WTC11 (cell line): ENCODE measurements around the gene MEN1. TPM values are rescaled to one million over a fixed set of nuclear protein-coding genes. Genes with fewer than 3 reads are reported as not detected.

Experiments
- ATAC-seq: fragments of 200-7000 bp; cut with Tn5 transposase; 2 replicates; pipeline ENCODE4 v1.10.0; 2021; ENCODE audit warnings: mild to moderate bottlenecking, moderate library complexity
- CTCF ChIA-PET: fragments of 300-600 bp; sonication (Branson Sonifier 250); formaldehyde crosslinking; loops from one replicate; lab custom pipeline; 2021; ENCODE audit warnings: antibody characterized with exemption; lab: Charles Lee
- POLR2A ChIA-PET: fragments of 350-600 bp; sonication (Branson Sonifier 250); formaldehyde crosslinking; loops from one replicate; lab custom pipeline; 2021; ENCODE audit warnings: antibody characterized with exemption; lab: Charles Lee
- DNase-seq: peaks from one replicate; pipeline ENCODE4 v3.0.0; 2021; ENCODE audit warnings: low spot score
- H3K27ac Mint-ChIP-seq: 2 replicates; pipeline ENCODE4 v1.8.0; 2021; ENCODE audit warnings: mixed read lengths
- H3K27me3 Mint-ChIP-seq: 2 replicates; pipeline ENCODE4 v1.8.0; 2021; ENCODE audit warnings: low read depth, mild to moderate bottlenecking, moderate library complexity, mixed read lengths
- H3K36me3 Mint-ChIP-seq: 2 replicates; pipeline ENCODE4 v1.8.0; 2021; ENCODE audit warnings: mixed read lengths
- H3K4me1 Mint-ChIP-seq: 2 replicates; pipeline ENCODE4 v1.8.0; 2022; ENCODE audit warnings: mixed read lengths
- H3K4me3 Mint-ChIP-seq: 2 replicates; pipeline ENCODE4 v1.8.0; 2021; ENCODE audit warnings: mild to moderate bottlenecking, moderate library complexity, mixed read lengths
- H3K9me3 Mint-ChIP-seq: 2 replicates; pipeline ENCODE4 v1.8.0; 2021; ENCODE audit warnings: mixed read lengths
- ELF4 ChIP-seq: sonication (generic); formaldehyde crosslinking; IDR thresholded peaks from 2 replicates; pipeline ENCODE4 v1.8.1; 2022; ENCODE audit warnings: low read depth, mild to moderate bottlenecking, moderate library complexity, missing genetic modification reagents
- EMX1 ChIP-seq: fragments of 250-450 bp; sonication (Bioruptor Pico); IDR thresholded peaks from 2 replicates; pipeline ENCODE4 v1.8.0; 2021; ENCODE audit warnings: mild to moderate bottlenecking
- ESRRA ChIP-seq: sonication (generic); formaldehyde crosslinking; IDR thresholded peaks from 2 replicates; pipeline ENCODE4 v1.8.1; 2022; ENCODE audit warnings: mild to moderate bottlenecking, missing genetic modification reagents, borderline replicate concordance
- ETV6 ChIP-seq: sonication (generic); formaldehyde crosslinking; IDR thresholded peaks from 2 replicates; pipeline ENCODE4 v1.8.1; 2022; ENCODE audit warnings: mild to moderate bottlenecking, missing genetic modification reagents
- FOXJ3 ChIP-seq: sonication (generic); formaldehyde crosslinking; IDR thresholded peaks from 2 replicates; pipeline ENCODE4 v1.9.0; 2021; ENCODE audit warnings: missing genetic modification reagents, mild to moderate bottlenecking, borderline replicate concordance
- FOXP1 ChIP-seq: sonication (generic); formaldehyde crosslinking; IDR thresholded peaks from 2 replicates; pipeline ENCODE4 v1.8.0; 2022; ENCODE audit warnings: missing genetic modification reagents, mild to moderate bottlenecking, moderate library complexity, borderline replicate concordance
- GRHL2 ChIP-seq: fragments of 250-450 bp; sonication (Bioruptor Pico); IDR thresholded peaks from 2 replicates; pipeline ENCODE4 v1.8.0; 2022; ENCODE audit warnings: mild to moderate bottlenecking, moderate library complexity; ENCODE audit not compliant: insufficient replicate concordance, severe bottlenecking
- HMGA2 ChIP-seq: fragments of 250-450 bp; sonication (Bioruptor Pico); IDR thresholded peaks from 2 replicates; pipeline ENCODE4 v1.4.0; 2021; ENCODE audit warnings: mild to moderate bottlenecking, moderate library complexity
- NFATC4 ChIP-seq: fragments of 250-450 bp; sonication (Bioruptor Pico); IDR thresholded peaks from 2 replicates; pipeline ENCODE4 v1.9.0; 2021; ENCODE audit warnings: mild to moderate bottlenecking
- NFE2L1 ChIP-seq: sonication (generic); formaldehyde crosslinking; IDR thresholded peaks from 2 replicates; pipeline ENCODE4 v1.8.1; 2023; ENCODE audit warnings: missing genetic modification reagents
- NFYB ChIP-seq: sonication (generic); formaldehyde crosslinking; conservative IDR thresholded peaks from 2 replicates; pipeline ENCODE4 v1.8.0; 2022; ENCODE audit warnings: low read depth, missing genetic modification reagents
- OVOL2 ChIP-seq: fragments of 250-450 bp; sonication (Bioruptor Pico); IDR thresholded peaks from 2 replicates; pipeline ENCODE4 v1.9.0; 2021; ENCODE audit warnings: mild to moderate bottlenecking, borderline replicate concordance
- PREB ChIP-seq: sonication (generic); formaldehyde crosslinking; IDR thresholded peaks from 2 replicates; pipeline ENCODE4 v1.8.1; 2022; ENCODE audit warnings: mild to moderate bottlenecking, missing genetic modification reagents, moderate library complexity, borderline replicate concordance
- SOX15 ChIP-seq: fragments of 250-450 bp; sonication (Bioruptor Pico); IDR thresholded peaks from 2 replicates; pipeline ENCODE4 v1.9.0; 2021; ENCODE audit warnings: mild to moderate bottlenecking
- TEAD1 ChIP-seq: sonication (generic); formaldehyde crosslinking; IDR thresholded peaks from 2 replicates; pipeline ENCODE4 v1.8.0; 2022; ENCODE audit warnings: mild to moderate bottlenecking, missing genetic modification reagents
- TP53 ChIP-seq: sonication (generic); formaldehyde crosslinking; IDR thresholded peaks from 2 replicates; pipeline ENCODE4 v1.8.1; 2023; ENCODE audit warnings: mild to moderate bottlenecking, missing genetic modification reagents
- USF2 ChIP-seq: sonication (generic); formaldehyde crosslinking; IDR thresholded peaks from 2 replicates; pipeline ENCODE4 v1.8.1; 2023; ENCODE audit warnings: mild to moderate bottlenecking, missing genetic modification reagents, moderate library complexity
- ZNF232 ChIP-seq: sonication (generic); formaldehyde crosslinking; IDR thresholded peaks from 2 replicates; pipeline ENCODE4 v1.8.0; 2022; ENCODE audit warnings: mild to moderate bottlenecking, missing genetic modification reagents
- total RNA-seq: library from RNA; stranded (reverse); gene quantifications from 3 replicates; pipeline ENCODE4 v1.2.3, GENCODE V29; 2021
- TF ChIP-seq, protein P1 (sequence below): sonication (generic); formaldehyde crosslinking; IDR thresholded peaks from 2 replicates; pipeline ENCODE4 v1.8.1; 2023; ENCODE audit warnings: mild to moderate bottlenecking, missing genetic modification reagents, moderate library complexity
- TF ChIP-seq, protein P2 (sequence below): sonication (generic); formaldehyde crosslinking; IDR thresholded peaks from 2 replicates; pipeline ENCODE4 v1.8.0; 2022; ENCODE audit warnings: mild to moderate bottlenecking, missing genetic modification reagents
- TF ChIP-seq, protein P3 (sequence below): fragments of 250-450 bp; sonication (Bioruptor Pico); IDR thresholded peaks from 2 replicates; pipeline ENCODE4 v1.9.0; 2021; ENCODE audit warnings: moderate library complexity, mild to moderate bottlenecking, inconsistent platforms, borderline replicate concordance
- TF ChIP-seq, protein P4 (sequence below): sonication (generic); formaldehyde crosslinking; IDR thresholded peaks from 2 replicates; pipeline ENCODE4 v1.8.0; 2022; ENCODE audit warnings: mild to moderate bottlenecking, missing genetic modification reagents
- TF ChIP-seq, protein P5 (sequence below): sonication (generic); formaldehyde crosslinking; IDR thresholded peaks from 2 replicates; pipeline ENCODE4 v1.8.1; 2022; ENCODE audit warnings: mild to moderate bottlenecking, moderate library complexity, missing genetic modification reagents

MEN1 gene
- total RNA-seq, 1 experiment from 2014 or later: 47.1 TPM

GRCh38 chr11:64853709-64854108 is 43.4 kb upstream of the MEN1 start:
- H3K4me3 Mint-ChIP-seq: no peak overlapping the region
- no peaks in the 10 kb centered on the region for H3K27me3 Mint-ChIP-seq
- no peaks in the 10 kb centered on the region for H3K9me3 Mint-ChIP-seq
- POLR2A ChIA-PET: no interaction called here
- ATAC-seq: no peak
- TF ChIP-seq OVOL2 (CRISPR knock-in tag) (no peak), ZNF232 (CRISPR knock-in tag) (no peak), ETV6 (CRISPR knock-in tag) (no peak), TEAD1 (CRISPR knock-in tag) (no peak), USF2 (CRISPR knock-in tag) (no peak), HMGA2 (no peak), EMX1 (CRISPR knock-in tag) (no peak), PREB (CRISPR knock-in tag) (no peak), NFE2L1 (CRISPR knock-in tag) (no peak)
- TF ChIP-seq, protein P1, sequence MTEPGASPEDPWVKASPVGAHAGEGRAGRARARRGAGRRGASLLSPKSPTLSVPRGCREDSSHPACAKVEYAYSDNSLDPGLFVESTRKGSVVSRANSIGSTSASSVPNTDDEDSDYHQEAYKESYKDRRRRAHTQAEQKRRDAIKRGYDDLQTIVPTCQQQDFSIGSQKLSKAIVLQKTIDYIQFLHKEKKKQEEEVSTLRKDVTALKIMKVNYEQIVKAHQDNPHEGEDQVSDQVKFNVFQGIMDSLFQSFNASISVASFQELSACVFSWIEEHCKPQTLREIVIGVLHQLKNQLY (CRISPR knock-in tag): no peak
- TF ChIP-seq, protein P2, sequence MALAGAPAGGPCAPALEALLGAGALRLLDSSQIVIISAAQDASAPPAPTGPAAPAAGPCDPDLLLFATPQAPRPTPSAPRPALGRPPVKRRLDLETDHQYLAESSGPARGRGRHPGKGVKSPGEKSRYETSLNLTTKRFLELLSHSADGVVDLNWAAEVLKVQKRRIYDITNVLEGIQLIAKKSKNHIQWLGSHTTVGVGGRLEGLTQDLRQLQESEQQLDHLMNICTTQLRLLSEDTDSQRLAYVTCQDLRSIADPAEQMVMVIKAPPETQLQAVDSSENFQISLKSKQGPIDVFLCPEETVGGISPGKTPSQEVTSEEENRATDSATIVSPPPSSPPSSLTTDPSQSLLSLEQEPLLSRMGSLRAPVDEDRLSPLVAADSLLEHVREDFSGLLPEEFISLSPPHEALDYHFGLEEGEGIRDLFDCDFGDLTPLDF (CRISPR knock-in tag): no peak
- peaks cover 16% of the 10 kb centered on the region for H3K4me1 Mint-ChIP-seq
- H3K27ac Mint-ChIP-seq: no peak overlapping the region
- DNase-seq: no peak
- CTCF ChIA-PET: interaction anchor here (12.5 kb wide), 1 partner anchor 32 kb away, joined by 372 read pairs; the partner anchor contains the start of gene EHD1
- no peaks in the 10 kb centered on the region for H3K36me3 Mint-ChIP-seq

DNA sequence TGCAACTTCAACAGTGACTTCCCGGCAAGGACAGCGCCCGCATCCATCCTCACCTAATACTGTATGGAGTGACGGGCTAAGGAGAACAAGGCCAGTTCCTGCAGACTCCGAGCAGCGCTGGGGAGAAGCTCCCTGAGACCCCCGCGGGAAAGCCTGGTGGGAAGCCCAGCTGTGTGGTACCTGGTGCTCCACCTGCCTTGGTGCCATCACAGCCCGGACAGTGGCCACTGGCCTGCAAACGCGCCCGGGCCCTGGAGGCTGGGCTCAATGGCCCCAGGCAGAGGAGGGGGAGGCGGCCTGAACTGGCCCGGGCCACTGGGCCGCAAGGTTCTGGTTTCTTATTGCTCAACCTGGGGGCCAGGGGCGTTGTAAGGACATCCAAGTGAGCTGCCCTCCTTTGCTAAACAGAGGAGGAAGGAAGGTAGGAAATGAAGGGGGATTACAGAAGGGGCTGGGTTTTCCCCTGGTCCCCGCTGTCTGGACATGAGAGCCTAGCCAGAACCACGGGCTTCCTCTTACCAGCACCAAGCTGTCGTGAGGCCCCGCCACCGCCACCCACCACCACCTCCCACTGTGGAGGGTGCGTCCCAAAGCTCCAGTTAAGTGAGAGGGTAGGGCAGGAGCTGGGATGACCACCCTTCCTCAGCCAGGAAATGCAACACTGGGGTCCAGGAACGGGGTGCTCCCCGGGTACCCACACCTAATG is 42.6 kb upstream of the MEN1 start:
- Mint-ChIP-seq H3K36me3 (no peaks in the 10 kb centered on the region), H3K4me1 (peaks cover 20% of the 10 kb centered on the region), H3K27me3 (no peaks in the 10 kb centered on the region), H3K27ac (0 out of 2 replicates have a peak overlapping the region, but pooled peaks have one; percentile 32), H3K9me3 (no peaks in the 10 kb centered on the region), H3K4me3 (no peak overlapping the region)
- POLR2A ChIA-PET: no interaction called here
- CTCF ChIA-PET: interaction anchor here (1.1 to 12.5 kb wide), 2 partner anchors 11 to 33 kb away, joined by 3 to 372 read pairs; partner anchors contain the start of gene EHD1
- no peak for ATAC-seq
- DNase-seq: no peak
- TF ChIP-seq ESRRA (CRISPR knock-in tag): no peak
- no peak for TF ChIP-seq FOXP1 (CRISPR knock-in tag)
- no peak for TF ChIP-seq GRHL2
- TF ChIP-seq FOXJ3 (CRISPR knock-in tag): no peak
- TF ChIP-seq, protein P3, sequence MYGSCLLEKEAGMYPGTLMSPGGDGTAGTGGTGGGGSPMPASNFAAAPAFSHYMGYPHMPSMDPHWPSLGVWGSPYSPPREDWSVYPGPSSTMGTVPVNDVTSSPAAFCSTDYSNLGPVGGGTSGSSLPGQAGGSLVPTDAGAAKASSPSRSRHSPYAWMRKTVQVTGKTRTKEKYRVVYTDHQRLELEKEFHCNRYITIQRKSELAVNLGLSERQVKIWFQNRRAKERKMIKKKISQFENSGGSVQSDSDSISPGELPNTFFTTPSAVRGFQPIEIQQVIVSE (CRISPR knock-in tag): no peak
- no peak for TF ChIP-seq NFYB (CRISPR knock-in tag)
- TF ChIP-seq ELF4 (CRISPR knock-in tag): no peak
- no peak for TF ChIP-seq NFATC4
- TF ChIP-seq TP53 (CRISPR knock-in tag): no peak
- TF ChIP-seq, protein P4, sequence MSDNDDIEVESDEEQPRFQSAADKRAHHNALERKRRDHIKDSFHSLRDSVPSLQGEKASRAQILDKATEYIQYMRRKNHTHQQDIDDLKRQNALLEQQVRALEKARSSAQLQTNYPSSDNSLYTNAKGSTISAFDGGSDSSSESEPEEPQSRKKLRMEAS (CRISPR knock-in tag): no peak
- no peak for TF ChIP-seq SOX15 (CRISPR knock-in tag)
- TF ChIP-seq, protein P5, sequence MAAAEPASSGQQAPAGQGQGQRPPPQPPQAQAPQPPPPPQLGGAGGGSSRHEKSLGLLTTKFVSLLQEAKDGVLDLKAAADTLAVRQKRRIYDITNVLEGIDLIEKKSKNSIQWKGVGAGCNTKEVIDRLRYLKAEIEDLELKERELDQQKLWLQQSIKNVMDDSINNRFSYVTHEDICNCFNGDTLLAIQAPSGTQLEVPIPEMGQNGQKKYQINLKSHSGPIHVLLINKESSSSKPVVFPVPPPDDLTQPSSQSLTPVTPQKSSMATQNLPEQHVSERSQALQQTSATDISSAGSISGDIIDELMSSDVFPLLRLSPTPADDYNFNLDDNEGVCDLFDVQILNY (CRISPR knock-in tag): no peak
